Measurements from ENCODE around the gene KIF26B. TPM values are rescaled to one million over a fixed set of nuclear protein-coding genes. Genes with fewer than 3 reads are reported as not detected.

The KIF26B gene
- total RNA-seq, 2 donors from 2014 or later = not detected

GRCh38 chr1:245148861-245149260 is 5.9 kb upstream of the KIF26B start:
- H3K27ac Mint-ChIP-seq = no peak overlapping the region
- H3K27me3 Mint-ChIP-seq = peaks cover 38 to 41% of the 10 kb centered on the region in 2 donors
- H3K9me3 Mint-ChIP-seq = no peaks in the 10 kb centered on the region
- ATAC-seq (no peak), DNase-seq (ENCODE audit: low spot score) (no peak)
- no peaks in the 10 kb centered on the region for H3K36me3 Mint-ChIP-seq
- H3K4me1 Mint-ChIP-seq (ENCODE audit: low read depth in 2 of 2) = peaks cover 0 to 9% of the 10 kb centered on the region in 2 donors
- H3K4me3 Mint-ChIP-seq = no peak overlapping the region

- H3K9me3 Mint-ChIP-seq = no peaks in the 10 kb centered on the region
- no peak overlapping the region for H3K27ac Mint-ChIP-seq
- DNase-seq (ENCODE audit: low spot score) (peak; percentile 72), ATAC-seq (peak; percentile 58 to 71)
- H3K4me1 Mint-ChIP-seq (ENCODE audit: low read depth in 2 of 2) = peaks cover 7 to 20% of the 10 kb centered on the region in 2 donors
- H3K36me3 Mint-ChIP-seq = no peaks in the 10 kb centered on the region
- peak overlapping the region; percentile 62 for H3K4me3 Mint-ChIP-seq
- H3K27me3 Mint-ChIP-seq = peaks cover 41 to 45% of the 10 kb centered on the region in 2 donors
Observed at GRCh38 chr1:245153081-245153551, 1.7 kb upstream of the KIF26B start.

- DNase-seq (ENCODE audit: low spot score) (no peak), ATAC-seq (peak in 1 of 2 donors; percentile 8)
- Mint-ChIP-seq H3K36me3 (no peaks in the 10 kb centered on the region), H3K27ac (no peak overlapping the region), H3K4me3 (peak overlapping the region; percentile 62), H3K27me3 (peaks cover 41 to 46% of the 10 kb centered on the region in 2 donors), H3K4me1 (ENCODE audit: low read depth in 2 of 2) (peaks cover 7 to 20% of the 10 kb centered on the region in 2 donors), H3K9me3 (no peaks in the 10 kb centered on the region)
Observed at GRCh38 chr1:245153552-245154428, 995 bp upstream of the KIF26B start.

GRCh38 chr1:245155272-245156040 is 671 bp downstream of the KIF26B start:
- Mint-ChIP-seq H3K27me3 (peaks cover 46 to 48% of the 10 kb centered on the region in 2 donors), H3K27ac (no peak overlapping the region), H3K9me3 (no peaks in the 10 kb centered on the region), H3K36me3 (no peaks in the 10 kb centered on the region), H3K4me3 (peak overlapping the region; percentile 79), H3K4me1 (ENCODE audit: low read depth in 2 of 2) (peaks cover 7 to 20% of the 10 kb centered on the region in 2 donors)
- ATAC-seq (no peak), DNase-seq (ENCODE audit: low spot score) (no peak)

GRCh38 chr1:245156041-245156735 is 1.4 kb downstream of the KIF26B start:
- Mint-ChIP-seq H3K36me3 (no peaks in the 10 kb centered on the region), H3K4me3 (peak overlapping the region; percentile 79), H3K27ac (no peak overlapping the region), H3K4me1 (ENCODE audit: low read depth in 2 of 2) (peaks cover 7 to 20% of the 10 kb centered on the region in 2 donors), H3K9me3 (no peaks in the 10 kb centered on the region), H3K27me3 (peaks cover 39 to 43% of the 10 kb centered on the region in 2 donors)
- peak; percentile 90 to 93 for ATAC-seq
- peak; percentile 82 for DNase-seq (ENCODE audit: low spot score)

GRCh38 chr1:245156736-245157505 is 2.1 kb downstream of the KIF26B start:
- Mint-ChIP-seq H3K9me3 (no peaks in the 10 kb centered on the region), H3K27ac (no peak overlapping the region), H3K4me3 (peak overlapping the region; percentile 76), H3K36me3 (no peaks in the 10 kb centered on the region), H3K27me3 (peaks cover 31 to 36% of the 10 kb centered on the region in 2 donors), H3K4me1 (ENCODE audit: low read depth in 2 of 2) (peaks cover 7 to 20% of the 10 kb centered on the region in 2 donors)
- DNase-seq (ENCODE audit: low spot score) (no peak), ATAC-seq (no peak)

GRCh38 chr1:245158913-245159312 is 4.1 kb downstream of the KIF26B start:
- Mint-ChIP-seq H3K9me3 (no peaks in the 10 kb centered on the region), H3K27me3 (peaks cover 32 to 33% of the 10 kb centered on the region in 2 donors), H3K36me3 (no peaks in the 10 kb centered on the region), H3K27ac (no peak overlapping the region), H3K4me3 (no peak overlapping the region), H3K4me1 (ENCODE audit: low read depth in 2 of 2) (peaks cover 7 to 11% of the 10 kb centered on the region in 2 donors)
- ATAC-seq (no peak), DNase-seq (ENCODE audit: low spot score) (no peak)

GRCh38 chr1:245160288-245160687 is 5.5 kb downstream of the KIF26B start:
- H3K9me3 Mint-ChIP-seq = no peaks in the 10 kb centered on the region
- no peak for ATAC-seq
- peaks cover 2 to 8% of the 10 kb centered on the region in 2 donors for H3K4me1 Mint-ChIP-seq (ENCODE audit: low read depth in 2 of 2)
- H3K4me3 Mint-ChIP-seq = no peak overlapping the region
- no peak for DNase-seq (ENCODE audit: low spot score)
- H3K27ac Mint-ChIP-seq = no peak overlapping the region
- H3K36me3 Mint-ChIP-seq = no peaks in the 10 kb centered on the region
- peaks cover 38 to 47% of the 10 kb centered on the region in 2 donors for H3K27me3 Mint-ChIP-seq

- Mint-ChIP-seq H3K27ac (no peak overlapping the region), H3K4me3 (no peak overlapping the region), H3K27me3 (peaks cover 41 to 53% of the 10 kb centered on the region in 2 donors), H3K36me3 (no peaks in the 10 kb centered on the region), H3K4me1 (ENCODE audit: low read depth in 2 of 2) (peaks cover 0 to 6% of the 10 kb centered on the region in 2 donors), H3K9me3 (no peaks in the 10 kb centered on the region)
- DNase-seq (ENCODE audit: low spot score) (no peak), ATAC-seq (no peak)
Observed at GRCh38 chr1:245160741-245161400, 6.1 kb downstream of the KIF26B start.

- Mint-ChIP-seq H3K4me3 (no peak overlapping the region), H3K4me1 (ENCODE audit: low read depth in 2 of 2) (peaks cover 0 to 4% of the 10 kb centered on the region in 2 donors), H3K27ac (no peak overlapping the region), H3K27me3 (peaks cover 47 to 61% of the 10 kb centered on the region in 2 donors), H3K36me3 (no peaks in the 10 kb centered on the region), H3K9me3 (no peaks in the 10 kb centered on the region)
- DNase-seq (ENCODE audit: low spot score) (no peak), ATAC-seq (no peak)
Observed at GRCh38 chr1:245161866-245162265, 7.1 kb downstream of the KIF26B start.

- Mint-ChIP-seq H3K9me3 (no peaks in the 10 kb centered on the region), H3K4me1 (ENCODE audit: low read depth in 2 of 2) (peaks cover 5 to 14% of the 10 kb centered on the region in 2 donors), H3K4me3 (no peak overlapping the region), H3K36me3 (no peaks in the 10 kb centered on the region), H3K27me3 (peaks cover 28 to 55% of the 10 kb centered on the region in 2 donors), H3K27ac (no peak overlapping the region)
- DNase-seq (ENCODE audit: low spot score) = no peak
- ATAC-seq = no peak
Observed at GRCh38 chr1:245166471-245166885, 11.7 kb downstream of the KIF26B start.

- Mint-ChIP-seq H3K27me3 (peaks cover 28 to 52% of the 10 kb centered on the region in 2 donors), H3K36me3 (no peaks in the 10 kb centered on the region), H3K4me1 (ENCODE audit: low read depth in 2 of 2) (peaks cover 5 to 14% of the 10 kb centered on the region in 2 donors), H3K9me3 (no peaks in the 10 kb centered on the region), H3K4me3 (peak overlapping the region; percentile 15), H3K27ac (no peak overlapping the region)
- ATAC-seq (peak in 1 of 2 donors; percentile 17), DNase-seq (ENCODE audit: low spot score) (no peak)
Observed at GRCh38 chr1:245168086-245168485, 13.3 kb downstream of the KIF26B start.
